DMS153 (cell line): Measurements from ENCODE around the gene RHBDD3.

ENCODE experiments used
- DNase-seq: peaks from one replicate; lab custom pipeline; 2025; lab: John Stamatoyannopoulos, UW

The RHBDD3 gene

DNA sequence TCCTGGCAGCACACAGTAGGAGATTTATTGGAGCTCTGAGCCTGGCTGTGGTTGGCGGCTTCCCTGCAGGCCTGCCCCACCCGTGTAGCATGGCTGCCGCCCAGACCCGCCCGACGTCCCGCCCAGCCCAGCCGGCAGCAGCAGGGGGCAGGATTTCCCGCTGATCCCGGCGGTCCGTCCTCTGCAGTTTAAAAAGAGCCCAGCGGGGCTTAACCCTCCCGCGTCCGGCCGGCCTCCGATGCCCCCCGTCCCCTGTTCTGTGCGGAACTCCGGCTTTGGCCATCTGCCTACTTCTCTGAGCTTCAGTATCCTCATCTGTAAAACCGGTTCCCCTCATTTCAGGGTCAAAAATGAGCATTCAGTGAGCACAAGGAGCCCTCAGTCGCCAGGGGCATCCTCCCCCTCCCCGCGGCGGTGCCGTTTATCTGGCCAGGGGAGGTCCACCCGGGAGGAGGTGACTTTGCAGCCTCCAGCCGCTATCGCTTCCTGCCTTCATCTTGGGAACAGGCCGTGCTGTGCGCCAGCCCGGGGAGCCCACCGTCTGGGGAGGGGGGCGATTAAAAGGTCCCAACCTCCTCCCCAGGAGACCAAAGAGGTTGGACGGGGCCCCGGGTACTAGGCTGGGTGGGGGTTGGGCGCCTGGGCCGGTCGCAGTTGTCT, 38.5 kb upstream of the RHBDD3 start, which contains the start of gene GAS2L1:
Gene GAS2L1, plus strand, starts transcription at position 476 of the 660 bp plus-strand sequence. CDS start 1,456 bp downstream, outside the sequence.
- peak; percentile 40 for DNase-seq

DNA sequence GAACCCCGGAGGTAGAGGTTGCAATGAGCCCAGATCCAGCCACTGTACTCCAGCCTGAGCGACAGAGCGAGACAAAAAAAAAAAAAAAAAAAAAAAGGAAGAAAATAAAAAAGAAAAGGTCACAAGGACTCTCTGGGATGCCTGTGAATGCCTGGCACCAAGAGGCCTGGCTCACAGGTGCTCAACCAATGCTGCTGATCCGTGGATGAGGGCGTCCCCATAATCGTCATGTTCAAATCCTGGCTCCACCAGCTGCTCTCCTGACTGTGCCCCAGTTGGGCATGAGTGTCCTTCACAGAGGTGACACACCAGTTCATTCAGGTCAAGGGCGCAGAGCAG, 38.0 kb upstream of the RHBDD3 start:
- DNase-seq: no peak

DNA sequence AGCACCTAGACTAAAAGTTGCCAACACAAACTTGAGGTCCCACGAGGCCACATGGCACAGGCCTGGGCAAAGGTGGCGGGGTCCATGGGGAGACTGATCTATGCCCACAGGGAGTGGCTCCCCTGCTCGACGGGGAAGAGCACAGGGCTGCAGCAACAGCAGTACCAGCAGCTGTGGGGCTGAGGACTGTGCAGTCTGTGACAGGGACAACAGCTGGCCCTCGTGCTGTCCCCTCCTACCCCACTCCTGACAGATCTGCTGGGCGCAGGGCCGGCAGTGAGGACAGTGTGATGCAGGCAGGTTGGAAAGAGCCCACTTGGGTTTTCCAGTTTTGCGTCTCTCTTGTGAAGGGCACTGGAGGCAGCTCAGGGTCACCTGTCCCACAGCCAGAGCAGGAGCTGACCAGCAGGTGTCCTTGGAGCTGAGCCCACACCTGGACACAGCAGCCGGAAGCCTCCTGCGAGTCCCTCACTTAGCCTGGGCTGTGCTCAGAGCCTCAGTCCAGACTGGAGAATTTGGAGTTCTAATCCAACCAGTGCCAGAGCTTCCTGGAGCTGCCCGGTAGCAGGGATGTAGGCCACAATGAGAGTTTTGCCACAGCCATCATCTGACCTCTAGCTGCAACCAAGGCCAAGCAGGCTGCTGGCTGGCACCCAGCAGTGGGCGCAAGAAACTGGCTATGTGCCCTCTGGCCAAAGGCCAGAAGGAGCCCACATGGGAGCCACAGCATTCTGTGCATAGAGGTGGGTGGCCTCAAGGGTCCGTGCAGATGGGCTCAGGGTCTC, 35.1 kb upstream of the RHBDD3 start:
- no peak for DNase-seq

DNA sequence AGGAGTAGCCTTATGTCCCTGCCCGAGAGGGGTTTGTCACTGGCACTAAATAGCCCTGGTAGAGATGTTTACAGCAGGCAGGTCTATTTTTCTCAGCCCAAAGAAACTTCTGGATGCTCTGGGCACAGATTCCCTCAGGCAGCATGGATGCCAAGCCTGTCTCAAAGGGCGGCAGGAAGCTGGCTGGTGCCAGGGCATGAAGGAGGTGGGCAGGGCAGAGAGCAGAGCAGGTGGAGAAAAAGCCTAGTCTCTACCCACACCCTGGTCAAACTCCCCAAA, 34.6 kb upstream of the RHBDD3 start:
- no peak for DNase-seq

DNA sequence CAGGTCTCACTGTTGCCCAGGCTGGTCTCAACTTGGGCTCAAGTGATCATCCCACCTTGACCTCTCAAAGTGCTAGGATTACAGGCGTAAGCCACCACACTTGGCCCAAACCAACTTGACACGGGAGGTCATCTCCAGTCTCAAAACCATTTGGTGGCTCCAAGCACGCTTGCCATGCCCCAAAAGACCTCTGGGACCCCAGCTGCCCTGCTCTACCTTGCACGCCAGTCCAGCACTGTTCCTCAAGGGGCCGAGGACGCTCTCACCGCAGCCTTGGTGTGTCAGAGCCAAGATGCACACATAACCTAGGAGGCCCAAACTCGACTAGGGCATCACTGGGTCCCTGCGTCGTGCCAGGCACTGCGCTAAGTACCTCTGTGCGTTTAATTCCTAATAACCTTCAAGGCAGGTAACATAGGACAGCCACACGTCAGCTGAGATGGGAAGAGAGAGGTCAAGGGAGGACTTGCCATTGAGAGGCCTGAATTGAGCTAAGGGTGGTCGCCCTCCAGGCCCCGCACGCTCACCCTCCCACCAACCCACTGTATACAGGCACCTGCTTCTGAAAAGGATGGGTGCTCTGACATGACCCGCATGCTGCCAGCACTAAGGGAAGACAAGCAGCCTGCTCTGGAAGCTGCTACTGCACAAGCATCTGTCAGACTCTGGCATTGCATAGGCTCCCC, 34.1 kb upstream of the RHBDD3 start:
- DNase-seq: no peak

- no peak for DNase-seq
Observed at GRCh38 chr22:29300807-29301601, 33.2 kb upstream of the RHBDD3 start.

DNA sequence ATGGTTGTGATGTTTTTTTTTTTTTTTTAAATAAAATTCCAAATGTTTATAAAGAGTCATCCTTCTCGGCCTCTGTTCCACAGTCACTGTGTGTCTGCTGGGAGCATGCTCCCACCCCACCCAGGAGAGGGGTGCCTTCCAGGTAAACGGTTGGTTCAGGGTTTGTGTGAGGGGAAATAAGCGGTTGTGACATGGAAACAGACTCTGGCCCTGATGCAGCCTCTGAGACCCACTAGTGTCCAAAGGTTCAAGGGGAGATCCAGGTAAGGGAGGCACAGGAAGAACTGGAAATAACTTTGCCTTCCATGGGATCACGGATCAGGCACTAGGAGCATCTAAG, 32.7 kb upstream of the RHBDD3 start:
- no peak for DNase-seq

- no peak for DNase-seq
Observed at GRCh38 chr22:29299136-29299900, 31.5 kb upstream of the RHBDD3 start.

DNA sequence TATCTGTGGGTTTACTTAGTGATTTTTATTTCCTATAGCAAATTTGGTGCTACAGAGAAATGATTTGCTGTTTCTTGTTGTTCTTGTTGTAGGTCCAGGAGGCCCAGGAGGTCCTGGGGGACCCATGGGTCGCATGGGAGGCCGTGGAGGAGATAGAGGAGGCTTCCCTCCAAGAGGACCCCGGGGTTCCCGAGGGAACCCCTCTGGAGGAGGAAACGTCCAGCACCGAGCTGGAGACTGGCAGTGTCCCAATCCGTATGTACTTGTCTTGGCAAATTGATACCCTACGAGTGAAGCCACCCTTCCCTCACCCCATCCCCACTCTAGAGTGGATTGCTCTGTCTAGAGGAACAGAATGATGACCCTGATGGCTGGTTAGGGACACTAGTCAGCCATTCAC, 30.9 kb upstream of the RHBDD3 start:
- DNase-seq: no peak

DNA sequence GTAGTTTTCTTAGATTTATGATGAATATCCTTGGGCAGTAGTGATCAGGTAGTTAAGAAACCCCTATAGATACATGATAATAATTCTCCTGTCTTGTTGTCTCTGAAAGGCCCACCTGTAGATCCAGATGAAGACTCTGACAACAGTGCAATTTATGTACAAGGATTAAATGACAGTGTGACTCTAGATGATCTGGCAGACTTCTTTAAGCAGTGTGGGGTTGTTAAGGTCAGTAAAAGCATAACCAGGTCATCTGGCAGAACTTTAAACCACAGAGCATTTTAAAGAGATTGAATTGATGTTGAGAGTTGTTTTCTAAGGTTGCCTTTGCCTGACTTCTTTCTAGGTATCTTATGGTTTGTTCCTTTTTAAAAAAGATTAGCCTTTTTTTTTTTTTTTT, 24.6 kb upstream of the RHBDD3 start:
- DNase-seq: no peak

GRCh38 chr22:29291215-29291614, 23.4 kb upstream of the RHBDD3 start:
- no peak for DNase-seq

DNA sequence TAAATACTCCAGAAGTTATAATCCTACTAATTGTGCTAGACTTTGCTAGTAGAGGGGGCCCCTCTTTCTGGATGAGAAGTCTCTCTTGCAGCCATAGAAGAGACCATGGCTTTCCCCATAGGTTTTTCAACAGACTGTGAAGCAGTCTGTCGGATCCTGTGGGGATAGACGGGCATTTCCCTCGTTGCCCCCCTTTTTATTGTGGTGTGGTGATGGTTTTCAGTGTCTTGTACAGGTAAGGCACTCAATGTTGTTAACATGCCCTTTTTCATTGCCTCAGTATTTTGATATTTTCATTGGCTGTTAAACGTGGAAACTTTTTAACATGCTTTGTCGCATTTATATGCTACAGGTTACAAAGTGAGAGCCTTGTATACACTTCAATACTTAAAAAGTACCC, 22.3 kb upstream of the RHBDD3 start:
- no peak for DNase-seq

GRCh38 chr22:29288837-29289236, 21.1 kb upstream of the RHBDD3 start:
- DNase-seq: no peak

DNA sequence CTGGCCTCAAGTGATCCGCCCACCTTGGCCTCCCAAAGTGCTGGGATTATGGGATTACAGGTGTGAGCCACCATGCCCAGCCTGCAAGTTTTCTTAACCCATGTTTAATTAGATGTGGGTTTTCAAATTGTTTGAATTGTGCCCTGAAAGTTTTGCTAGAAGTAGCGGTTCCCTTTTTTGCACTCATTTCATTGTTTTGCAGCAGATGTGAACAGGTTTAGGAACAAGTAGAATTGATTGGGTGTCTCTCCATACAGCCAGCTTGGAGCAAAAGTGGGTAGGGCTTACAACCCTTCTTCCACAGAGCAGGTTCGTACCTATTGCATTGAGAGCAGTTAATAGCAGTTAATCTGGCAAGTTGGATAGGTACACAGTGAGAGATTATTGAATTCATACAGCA, 16.4 kb upstream of the RHBDD3 start:
- DNase-seq: no peak

DNA sequence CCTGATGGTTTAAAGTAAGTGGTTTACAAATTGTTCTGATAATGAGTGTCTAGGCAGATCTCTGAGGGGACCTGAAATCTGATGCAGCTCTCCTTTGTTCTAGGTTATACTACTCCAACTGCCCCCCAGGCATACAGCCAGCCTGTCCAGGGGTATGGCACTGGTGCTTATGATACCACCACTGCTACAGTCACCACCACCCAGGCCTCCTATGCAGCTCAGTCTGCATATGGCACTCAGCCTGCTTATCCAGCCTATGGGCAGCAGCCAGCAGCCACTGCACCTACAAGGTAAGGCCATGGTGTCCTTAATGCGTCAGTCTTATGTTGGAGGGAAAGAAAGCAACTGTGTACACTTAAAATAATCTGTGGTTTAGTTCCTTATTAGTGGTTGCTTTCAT, 10.1 kb upstream of the RHBDD3 start:
- no peak for DNase-seq

DNA sequence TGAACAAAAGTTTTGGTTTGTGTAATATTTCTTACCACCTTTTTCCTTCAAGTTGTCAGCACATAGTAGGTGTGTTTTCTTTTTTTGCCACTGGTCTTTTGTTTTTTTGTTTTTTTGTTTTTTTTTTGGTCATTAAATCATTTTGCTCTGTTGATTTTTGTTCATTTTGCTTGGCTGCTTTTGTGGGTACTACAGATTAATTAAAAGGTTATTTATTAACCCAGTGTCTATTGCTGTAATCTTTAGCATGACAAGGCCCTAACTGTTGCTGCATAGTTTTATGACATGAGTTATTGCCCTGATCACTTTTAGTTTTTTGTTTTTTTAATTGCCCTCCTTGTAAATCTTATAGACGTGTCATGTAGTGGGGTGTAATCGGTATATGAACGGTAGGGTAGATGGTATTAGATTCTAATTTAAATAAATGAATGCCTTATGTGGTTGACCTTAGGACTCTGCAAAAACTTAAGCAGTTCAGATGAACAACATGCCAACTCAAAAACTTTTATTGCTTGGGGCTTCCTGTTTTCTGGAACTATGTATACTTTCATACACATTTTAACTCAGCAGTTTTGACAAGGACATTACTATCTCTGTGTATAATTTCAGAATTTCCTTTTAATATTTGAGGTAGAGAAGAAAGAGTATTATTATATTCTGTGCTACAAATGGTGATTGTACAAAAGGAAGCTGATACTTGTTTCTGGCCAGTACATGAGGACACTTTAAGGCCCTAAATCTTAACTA, 8.2 kb upstream of the RHBDD3 start:
- DNase-seq: no peak

- no peak for DNase-seq
Observed at GRCh38 chr22:29275167-29275566, 7.4 kb upstream of the RHBDD3 start.

DNA sequence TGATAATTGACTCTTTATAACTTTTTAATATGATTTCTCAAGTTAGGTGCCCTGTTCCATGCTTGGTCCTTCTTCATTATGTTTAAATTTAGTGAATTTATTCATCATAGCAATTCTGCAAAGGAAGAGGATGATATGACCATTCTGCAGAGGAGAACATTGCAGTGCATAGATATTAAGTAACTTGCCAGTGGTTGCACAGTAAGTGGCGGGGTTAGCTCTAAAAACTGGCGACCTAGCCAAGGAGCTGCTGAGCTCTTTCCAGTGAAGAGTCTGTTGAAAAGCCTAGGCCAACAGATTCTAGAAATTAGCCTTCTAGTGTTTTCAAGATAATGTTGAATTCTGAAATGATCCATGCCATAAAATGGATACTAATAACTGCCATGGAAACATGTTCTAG, 4.8 kb upstream of the RHBDD3 start:
- DNase-seq: no peak

GRCh38 chr22:29270475-29271271, 2.9 kb upstream of the RHBDD3 start:
- no peak for DNase-seq

- DNase-seq: no peak
Observed at GRCh38 chr22:29269731-29270474, 2.1 kb upstream of the RHBDD3 start.
